ENCODE results near the gene TNS1. TPM values are rescaled to one million over a fixed set of nuclear protein-coding genes. Genes with fewer than 3 reads are reported as not detected.

The TNS1 gene
- total RNA-seq, 1 donor from 2014 or later = 219 TPM

DNA sequence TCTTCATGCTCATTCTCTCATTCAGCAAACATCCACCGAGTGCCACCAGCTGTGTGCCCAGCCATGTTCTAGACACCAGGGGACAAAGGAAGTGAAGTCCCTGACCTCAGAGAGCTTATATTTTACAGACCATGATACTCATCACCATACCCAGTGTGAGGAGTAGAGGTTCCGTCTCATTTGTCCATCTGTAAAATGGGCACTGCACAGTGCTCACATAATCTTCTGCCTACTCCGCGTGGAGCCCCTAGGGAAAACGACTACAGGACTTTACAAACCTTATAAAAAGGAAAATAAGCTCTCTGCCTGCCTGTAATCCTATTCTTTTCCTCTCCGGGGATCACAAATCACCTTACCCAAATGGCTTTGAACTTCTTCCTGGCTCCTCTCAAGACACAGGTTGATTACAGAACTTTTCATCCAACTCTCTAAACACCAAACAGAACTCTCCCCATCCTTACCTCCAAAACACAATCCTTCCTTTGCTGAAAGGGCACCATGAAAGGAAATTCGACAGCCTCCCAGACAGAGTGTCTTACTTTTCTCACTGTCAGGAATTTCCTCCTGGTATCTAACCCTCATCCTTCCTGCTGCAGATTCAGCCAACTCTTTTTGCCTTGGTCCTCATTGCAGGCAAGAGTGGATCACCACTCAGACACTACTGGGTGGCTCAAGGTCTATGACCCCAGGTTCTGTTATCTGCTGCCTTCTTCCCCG, 99.5 kb downstream of the TNS1 start:
- H3K36me3 Mint-ChIP-seq (ENCODE audit: low read depth, unreplicated experiment) = peaks cover 55% of the 10 kb centered on the region
- peak overlapping the region; percentile 16 for H3K27ac Mint-ChIP-seq (ENCODE audit: unreplicated experiment)
- Histone ChIP-seq H3K79me2 (ENCODE audit: insufficient read depth, low read length) (peaks cover 71% of the 10 kb centered on the region), H4K20me1 (ENCODE audit: insufficient read depth, low read length) (peaks cover 89% of the 10 kb centered on the region), H2AFZ (ENCODE audit: low read depth, low read length) (no peak overlapping the region), H3K27me3 (ENCODE audit: insufficient read depth, low read length) (no peaks in the 10 kb centered on the region), H3K27ac (ENCODE audit: low read depth, low read length) (peak overlapping the region; percentile 84), H3K4me2 (ENCODE audit: low read length) (peak overlapping the region; percentile 80), H3K4me1 (ENCODE audit: insufficient read depth, low read length) (peaks cover 56% of the 10 kb centered on the region), H3K9me3 (ENCODE audit: insufficient read depth, low read depth, low read length) (no peaks in the 10 kb centered on the region), H3K9ac (ENCODE audit: low read length) (peak overlapping the region; percentile 76), H3K36me3 (ENCODE audit: insufficient read depth, low read length) (peaks cover 7% of the 10 kb centered on the region), H3K4me3 (ENCODE audit: insufficient read depth, low read depth, low read length) (no peak overlapping the region)
- H3K4me3 Mint-ChIP-seq (ENCODE audit: unreplicated experiment) = peak overlapping the region; percentile 28
- TF ChIP-seq EZH2 (IDR thresholded peaks at IDR 0.05; ENCODE audit: insufficient read depth, low read length) = no peak
- TF ChIP-seq, protein P1, sequence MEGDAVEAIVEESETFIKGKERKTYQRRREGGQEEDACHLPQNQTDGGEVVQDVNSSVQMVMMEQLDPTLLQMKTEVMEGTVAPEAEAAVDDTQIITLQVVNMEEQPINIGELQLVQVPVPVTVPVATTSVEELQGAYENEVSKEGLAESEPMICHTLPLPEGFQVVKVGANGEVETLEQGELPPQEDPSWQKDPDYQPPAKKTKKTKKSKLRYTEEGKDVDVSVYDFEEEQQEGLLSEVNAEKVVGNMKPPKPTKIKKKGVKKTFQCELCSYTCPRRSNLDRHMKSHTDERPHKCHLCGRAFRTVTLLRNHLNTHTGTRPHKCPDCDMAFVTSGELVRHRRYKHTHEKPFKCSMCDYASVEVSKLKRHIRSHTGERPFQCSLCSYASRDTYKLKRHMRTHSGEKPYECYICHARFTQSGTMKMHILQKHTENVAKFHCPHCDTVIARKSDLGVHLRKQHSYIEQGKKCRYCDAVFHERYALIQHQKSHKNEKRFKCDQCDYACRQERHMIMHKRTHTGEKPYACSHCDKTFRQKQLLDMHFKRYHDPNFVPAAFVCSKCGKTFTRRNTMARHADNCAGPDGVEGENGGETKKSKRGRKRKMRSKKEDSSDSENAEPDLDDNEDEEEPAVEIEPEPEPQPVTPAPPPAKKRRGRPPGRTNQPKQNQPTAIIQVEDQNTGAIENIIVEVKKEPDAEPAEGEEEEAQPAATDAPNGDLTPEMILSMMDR (IDR thresholded peaks at IDR 0.05; ENCODE audit: insufficient read depth, low read depth, low read length) = no peak
- FAIRE-seq = peak; percentile 26
- H3K9me3 Mint-ChIP-seq (ENCODE audit: unreplicated experiment) = no peaks in the 10 kb centered on the region
- H3K4me1 Mint-ChIP-seq (ENCODE audit: low read depth, unreplicated experiment) = peaks cover 54% of the 10 kb centered on the region
- no peaks in the 10 kb centered on the region for H3K27me3 Mint-ChIP-seq (ENCODE audit: low read depth, unreplicated experiment)
- no peak for DNase-seq (ENCODE audit: low read depth)

DNA sequence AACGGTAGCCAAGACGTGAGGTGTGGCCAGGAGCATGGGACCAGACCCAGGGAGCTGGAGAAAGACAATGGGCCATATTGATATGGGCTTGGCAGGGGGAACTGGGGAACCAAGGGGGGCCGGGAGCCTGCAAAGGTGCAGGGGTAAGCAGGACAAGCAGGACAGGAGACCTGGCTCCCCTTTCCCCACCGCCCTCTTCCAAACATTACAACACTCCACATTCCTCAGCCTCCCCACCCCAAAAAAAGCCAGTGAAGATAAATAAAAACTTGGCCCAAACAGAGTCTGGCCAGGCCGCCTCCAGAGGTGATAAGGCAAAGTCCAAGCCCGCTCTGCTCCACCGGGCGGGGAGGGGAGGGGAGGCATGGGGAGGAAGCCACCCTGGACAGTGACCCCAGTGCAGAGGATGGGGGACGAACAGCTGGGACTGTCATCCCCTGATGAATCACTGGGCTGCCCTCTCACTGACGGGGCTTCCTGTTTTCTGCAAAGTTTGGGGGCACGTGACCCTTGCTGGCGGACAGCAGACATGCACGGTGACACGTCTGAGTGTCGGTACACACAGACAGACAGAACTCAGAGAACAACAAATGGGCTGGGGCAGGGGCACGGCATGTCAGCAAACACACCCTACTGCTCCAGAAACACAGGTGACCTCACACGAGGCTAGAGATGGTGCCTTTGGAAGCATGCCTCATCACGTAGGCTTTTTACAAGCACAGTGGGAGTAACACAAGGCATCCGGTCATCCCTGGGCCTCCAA, 100.2 kb downstream of the TNS1 start:
- Histone ChIP-seq H3K27me3 (ENCODE audit: insufficient read depth, low read length) (no peaks in the 10 kb centered on the region), H2AFZ (ENCODE audit: low read depth, low read length) (no peak overlapping the region), H3K4me3 (ENCODE audit: insufficient read depth, low read depth, low read length) (no peak overlapping the region), H3K9ac (ENCODE audit: low read length) (peak overlapping the region; percentile 76), H4K20me1 (ENCODE audit: insufficient read depth, low read length) (peaks cover 89% of the 10 kb centered on the region), H3K9me3 (ENCODE audit: insufficient read depth, low read depth, low read length) (no peaks in the 10 kb centered on the region), H3K27ac (ENCODE audit: low read depth, low read length) (peak overlapping the region; percentile 84), H3K79me2 (ENCODE audit: insufficient read depth, low read length) (peaks cover 71% of the 10 kb centered on the region), H3K4me1 (ENCODE audit: insufficient read depth, low read length) (peaks cover 56% of the 10 kb centered on the region), H3K4me2 (ENCODE audit: low read length) (peak overlapping the region; percentile 80), H3K36me3 (ENCODE audit: insufficient read depth, low read length) (peaks cover 13% of the 10 kb centered on the region)
- H3K4me1 Mint-ChIP-seq (ENCODE audit: low read depth, unreplicated experiment) = peaks cover 49% of the 10 kb centered on the region
- no peaks in the 10 kb centered on the region for H3K9me3 Mint-ChIP-seq (ENCODE audit: unreplicated experiment)
- H3K27me3 Mint-ChIP-seq (ENCODE audit: low read depth, unreplicated experiment) = no peaks in the 10 kb centered on the region
- DNase-seq (ENCODE audit: low read depth) (peak; percentile 75), FAIRE-seq (peak; percentile 45)
- H3K4me3 Mint-ChIP-seq (ENCODE audit: unreplicated experiment) = peak overlapping the region; percentile 41
- H3K27ac Mint-ChIP-seq (ENCODE audit: unreplicated experiment) = peak overlapping the region; percentile 67
- TF ChIP-seq, protein P1 (IDR thresholded peaks at IDR 0.05; ENCODE audit: insufficient read depth, low read depth, low read length) = no peak
- no peak for TF ChIP-seq EZH2 (IDR thresholded peaks at IDR 0.05; ENCODE audit: insufficient read depth, low read length)
- H3K36me3 Mint-ChIP-seq (ENCODE audit: low read depth, unreplicated experiment) = peaks cover 51% of the 10 kb centered on the region
